Endothelial cell of umbilical vein (primary cell): ENCODE data around the gene STAU1.
"Not testable (repeated sequence)": the region's sequence is repeated elsewhere in the genome, so short reads cannot be mapped to it uniquely, and the experiment has no call there.

Experiments used
- FOS ChIP-seq: IDR thresholded peaks from 2 replicates; pipeline ENCODE4 v1.6.1; 2011; ENCODE audit warnings: mild to moderate bottlenecking, low read length, moderate library complexity, borderline replicate concordance; ENCODE audit not compliant: insufficient read depth
- GATA2 ChIP-seq: IDR thresholded peaks from 2 replicates; pipeline ENCODE4 v1.7.0; 2011; ENCODE audit warnings: low read depth, mild to moderate bottlenecking, moderate library complexity, mixed read lengths, low read length; ENCODE audit not compliant: insufficient read length, insufficient read depth
- MYC ChIP-seq: IDR thresholded peaks from one replicate; pipeline ENCODE4 v1.6.1; 2011; ENCODE audit warnings: mild to moderate bottlenecking, low read depth, low read length
- POLR2A ChIP-seq: IDR thresholded peaks from 2 replicates; pipeline ENCODE4 v1.6.1; 2012; ENCODE audit warnings: low read depth, mild to moderate bottlenecking, control low read depth, low read length
- POLR2AphosphoS5 ChIP-seq: IDR thresholded peaks from 2 replicates; pipeline ENCODE4 v1.6.1; 2012; ENCODE audit warnings: low read depth, mild to moderate bottlenecking, control low read depth, low read length, moderate library complexity; ENCODE audit not compliant: insufficient read depth
- TF ChIP-seq, protein P1 (sequence below), 2 donors: IDR thresholded peaks; 1 replicate in 1 of 2; 2 replicates in 1 of 2; pipeline ENCODE4 v1.5.1; 2011; ENCODE audit warnings: low read length in 2 of 2, mild to moderate bottlenecking in 2 of 2, moderate library complexity in 2 of 2, control low read depth in 1 of 2, inconsistent platforms in 1 of 2, low read depth in 1 of 2; ENCODE audit not compliant: insufficient read depth in 1 of 2; ENCODE audit errors: extremely low read depth in 1 of 2

- TF ChIP-seq, protein P1, sequence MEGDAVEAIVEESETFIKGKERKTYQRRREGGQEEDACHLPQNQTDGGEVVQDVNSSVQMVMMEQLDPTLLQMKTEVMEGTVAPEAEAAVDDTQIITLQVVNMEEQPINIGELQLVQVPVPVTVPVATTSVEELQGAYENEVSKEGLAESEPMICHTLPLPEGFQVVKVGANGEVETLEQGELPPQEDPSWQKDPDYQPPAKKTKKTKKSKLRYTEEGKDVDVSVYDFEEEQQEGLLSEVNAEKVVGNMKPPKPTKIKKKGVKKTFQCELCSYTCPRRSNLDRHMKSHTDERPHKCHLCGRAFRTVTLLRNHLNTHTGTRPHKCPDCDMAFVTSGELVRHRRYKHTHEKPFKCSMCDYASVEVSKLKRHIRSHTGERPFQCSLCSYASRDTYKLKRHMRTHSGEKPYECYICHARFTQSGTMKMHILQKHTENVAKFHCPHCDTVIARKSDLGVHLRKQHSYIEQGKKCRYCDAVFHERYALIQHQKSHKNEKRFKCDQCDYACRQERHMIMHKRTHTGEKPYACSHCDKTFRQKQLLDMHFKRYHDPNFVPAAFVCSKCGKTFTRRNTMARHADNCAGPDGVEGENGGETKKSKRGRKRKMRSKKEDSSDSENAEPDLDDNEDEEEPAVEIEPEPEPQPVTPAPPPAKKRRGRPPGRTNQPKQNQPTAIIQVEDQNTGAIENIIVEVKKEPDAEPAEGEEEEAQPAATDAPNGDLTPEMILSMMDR (IDR thresholded peaks at IDR 0.05; ENCODE audit: extremely low read depth in 1 of 2, insufficient read depth in 1 of 2, low read depth in 1 of 2, low read length in 2 of 2) = not testable (repeated sequence)
- TF ChIP-seq POLR2AphosphoS5, POLR2A, MYC, GATA2, FOS: not testable (repeated sequence)
Observed at GRCh38 chr20:49082295-49082694, 105.8 kb downstream of the STAU1 start.
